ENCODE measurements around the gene C10orf71.

C10orf71 gene

DNA sequence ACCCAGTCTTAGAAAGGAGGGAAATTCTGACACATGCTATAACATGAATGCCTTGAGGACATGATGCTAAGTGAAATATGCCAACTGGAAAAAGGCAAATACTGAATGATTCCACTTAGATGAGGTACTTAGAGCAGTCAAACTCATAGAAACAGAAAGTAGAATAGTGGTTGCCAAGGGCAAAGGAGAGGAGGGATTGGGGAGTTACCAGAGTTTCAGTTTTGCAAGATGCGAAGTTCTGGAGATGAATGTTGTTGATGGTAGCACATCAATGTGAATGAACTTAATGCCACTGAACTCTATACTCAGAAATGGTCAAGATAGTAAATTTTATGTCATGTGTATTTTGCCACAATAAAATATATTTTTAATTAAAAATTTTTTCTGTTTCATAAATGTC lies 58.0 kb downstream of the C10orf71 start:
- DNase-seq: no peak

- no peak for DNase-seq
These were observed 58.9 kb downstream of the C10orf71 start for GRCh38 chr10:49357910-49358309.

- DNase-seq: no peak
These were observed 60.6 kb downstream of the C10orf71 start for GRCh38 chr10:49359349-49360270.

GRCh38 chr10:49360271-49361177 lies 61.6 kb downstream of the C10orf71 start:
- DNase-seq: no peak

- DNase-seq: no peak
These were observed 62.2 kb downstream of the C10orf71 start for GRCh38 chr10:49361178-49361554.

GRCh38 chr10:49361735-49362568 lies 63.0 kb downstream of the C10orf71 start:
- DNase-seq: no peak

DNA sequence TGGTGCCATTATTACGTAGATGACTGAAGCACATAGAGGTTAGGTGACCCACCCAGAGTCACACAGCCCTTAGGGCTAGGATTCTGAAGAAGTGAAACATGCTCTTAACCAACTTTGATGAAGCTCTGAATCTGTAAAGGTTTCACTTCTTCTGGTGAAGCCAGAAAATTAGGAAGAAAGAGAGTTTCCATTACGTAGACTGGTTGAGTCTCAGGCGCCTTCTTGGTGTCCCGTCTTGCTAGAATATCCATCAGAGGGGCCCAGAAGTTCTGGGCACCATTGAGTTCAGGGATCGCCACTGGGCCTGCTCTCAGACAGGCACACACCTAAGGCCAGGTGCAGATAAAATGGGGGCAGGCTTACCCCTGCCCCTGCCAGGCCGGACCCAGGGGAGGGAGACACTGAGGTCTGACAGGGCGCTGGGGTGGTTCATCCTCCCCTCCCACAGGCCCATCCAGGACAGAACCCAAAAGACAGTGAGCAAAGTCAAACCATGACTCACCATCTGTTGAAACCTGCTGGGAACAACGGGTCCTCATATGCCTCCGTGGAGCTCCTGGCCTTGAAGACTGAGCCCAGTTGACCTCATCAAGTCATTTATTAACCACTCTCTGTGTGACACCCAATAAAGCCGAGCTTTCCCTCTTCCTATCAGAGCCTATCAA lies 63.8 kb downstream of the C10orf71 start:
- DNase-seq: no peak

GRCh38 chr10:49363309-49364031 lies 64.5 kb downstream of the C10orf71 start:
- DNase-seq: no peak

GRCh38 chr10:49364051-49364450 lies 65.1 kb downstream of the C10orf71 start:
- DNase-seq: no peak

- DNase-seq: no peak
These were observed 65.8 kb downstream of the C10orf71 start for GRCh38 chr10:49364747-49365146.

- no peak for DNase-seq
These were observed 66.3 kb downstream of the C10orf71 start for GRCh38 chr10:49365275-49365674.

- no peak for DNase-seq
These were observed 66.9 kb downstream of the C10orf71 start for GRCh38 chr10:49365675-49366415.

DNA sequence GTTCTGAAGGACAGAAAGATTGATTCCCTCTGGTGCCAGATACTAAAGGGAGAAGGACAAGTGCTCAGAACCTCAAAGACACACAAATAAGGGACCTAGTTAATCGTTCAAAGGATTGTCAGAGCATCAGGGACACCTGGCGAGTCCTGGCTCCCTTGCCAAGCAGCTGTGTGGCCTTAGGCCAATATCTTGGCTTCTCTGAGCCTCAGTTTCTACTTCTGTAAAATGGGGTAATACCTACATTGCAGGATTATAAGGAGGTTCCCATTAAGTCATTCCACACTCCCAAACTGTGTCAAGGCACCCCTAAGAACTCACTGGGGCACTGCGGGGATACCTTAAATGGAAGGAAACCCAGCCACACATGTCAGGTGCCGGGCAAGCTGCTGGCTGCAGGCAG lies 67.5 kb downstream of the C10orf71 start:
- DNase-seq: no peak

- DNase-seq: no peak
These were observed 68.6 kb downstream of the C10orf71 start for GRCh38 chr10:49367600-49367999.

GRCh38 chr10:49368256-49368655 lies 69.3 kb downstream of the C10orf71 start:
- no peak for DNase-seq

DNA sequence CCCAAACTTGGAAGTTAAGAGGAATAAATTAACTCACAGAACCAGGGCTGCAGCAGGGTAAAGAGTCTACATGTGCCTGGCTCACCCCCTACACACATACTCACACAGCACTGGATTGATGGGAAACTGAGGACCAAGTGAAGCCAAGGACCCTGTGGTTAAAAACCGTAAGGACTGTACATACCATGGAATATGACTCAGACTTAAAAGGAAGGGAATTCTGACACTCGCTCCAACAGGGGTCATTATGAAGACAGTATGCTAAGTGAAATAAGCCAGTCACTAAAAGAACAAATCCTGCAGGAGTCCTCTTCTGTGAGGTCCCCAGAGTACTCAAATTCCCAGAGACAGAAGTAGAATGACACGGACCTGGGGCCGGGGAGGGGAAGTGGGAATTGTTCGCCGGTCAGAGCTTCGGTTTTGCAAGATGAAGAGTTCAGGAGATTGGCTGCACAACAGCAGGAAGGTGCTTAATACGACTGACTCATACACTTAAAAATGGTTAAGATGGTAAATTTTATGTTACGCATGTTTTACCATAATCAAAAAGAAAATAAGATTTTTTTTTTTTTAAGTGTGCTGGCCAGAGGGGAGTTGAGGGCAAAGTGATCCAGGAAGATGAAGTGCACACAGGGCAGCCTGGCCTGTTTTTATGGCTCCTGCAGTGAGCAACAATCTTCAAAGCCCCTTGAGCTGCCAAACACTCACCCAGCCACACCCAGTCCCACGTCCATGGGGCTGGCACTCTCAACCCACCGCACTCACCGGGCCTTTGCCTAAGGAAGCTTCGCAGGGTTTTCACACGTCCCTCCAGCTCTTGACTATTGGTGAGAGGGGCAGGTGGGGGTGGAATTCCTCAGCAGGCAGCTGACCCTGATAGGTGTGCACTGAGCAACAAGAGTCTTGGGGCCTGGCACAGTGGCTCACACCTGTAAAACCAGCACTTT lies 70.5 kb downstream of the C10orf71 start:
- DNase-seq: no peak

DNA sequence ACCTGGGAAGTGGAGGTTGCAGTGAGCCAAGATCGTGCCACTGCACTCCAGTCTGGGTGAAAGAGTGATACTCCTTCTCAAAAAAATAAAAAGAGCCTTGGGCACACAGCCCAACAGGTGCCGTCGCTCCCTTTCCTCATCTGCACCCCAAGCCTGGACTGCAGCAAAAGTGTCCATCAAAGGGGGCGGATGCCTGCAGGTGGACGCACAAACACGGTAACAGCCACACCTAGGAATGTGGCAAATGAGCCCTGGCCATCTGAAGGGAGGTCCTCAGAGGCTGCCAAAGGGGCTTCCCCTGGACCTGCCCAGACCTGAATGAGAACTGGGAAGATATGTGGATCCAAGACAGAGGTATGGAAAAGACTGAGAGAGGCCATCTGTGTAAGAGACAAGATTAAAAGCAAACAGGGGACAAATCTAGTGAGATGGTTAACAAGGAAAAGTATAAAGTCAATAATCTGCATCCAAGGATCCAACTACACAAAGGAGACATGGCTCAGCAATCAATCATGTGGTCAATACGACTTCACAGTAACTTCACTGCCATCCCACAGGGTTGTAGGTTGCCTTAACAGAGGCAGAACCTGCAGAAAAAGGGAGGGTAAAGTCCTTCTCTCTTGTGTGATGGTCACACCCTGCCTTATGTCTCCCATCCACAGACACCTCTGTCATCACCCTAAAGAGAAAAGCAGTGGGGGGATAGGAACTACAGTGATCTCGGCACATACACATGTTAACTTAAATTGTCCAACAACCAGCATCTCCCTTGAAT lies 71.5 kb downstream of the C10orf71 start:
- DNase-seq: no peak
